22Rv1 (cell line): ENCODE data around the gene AGFG1.

Experiments used
- ZFX ChIP-seq: fragments of 450-650 bp; IDR thresholded peaks from 2 replicates; pipeline ENCODE4 v1.6.1; 2017; ENCODE audit warnings: antibody characterized with exemption, borderline replicate concordance
- TF ChIP-seq, protein P1 (sequence below): fragments of 450-650 bp; IDR thresholded peaks from 2 replicates; pipeline ENCODE4 v1.5.1; 2017; ENCODE audit warnings: mild to moderate bottlenecking

- TF ChIP-seq, protein P1, sequence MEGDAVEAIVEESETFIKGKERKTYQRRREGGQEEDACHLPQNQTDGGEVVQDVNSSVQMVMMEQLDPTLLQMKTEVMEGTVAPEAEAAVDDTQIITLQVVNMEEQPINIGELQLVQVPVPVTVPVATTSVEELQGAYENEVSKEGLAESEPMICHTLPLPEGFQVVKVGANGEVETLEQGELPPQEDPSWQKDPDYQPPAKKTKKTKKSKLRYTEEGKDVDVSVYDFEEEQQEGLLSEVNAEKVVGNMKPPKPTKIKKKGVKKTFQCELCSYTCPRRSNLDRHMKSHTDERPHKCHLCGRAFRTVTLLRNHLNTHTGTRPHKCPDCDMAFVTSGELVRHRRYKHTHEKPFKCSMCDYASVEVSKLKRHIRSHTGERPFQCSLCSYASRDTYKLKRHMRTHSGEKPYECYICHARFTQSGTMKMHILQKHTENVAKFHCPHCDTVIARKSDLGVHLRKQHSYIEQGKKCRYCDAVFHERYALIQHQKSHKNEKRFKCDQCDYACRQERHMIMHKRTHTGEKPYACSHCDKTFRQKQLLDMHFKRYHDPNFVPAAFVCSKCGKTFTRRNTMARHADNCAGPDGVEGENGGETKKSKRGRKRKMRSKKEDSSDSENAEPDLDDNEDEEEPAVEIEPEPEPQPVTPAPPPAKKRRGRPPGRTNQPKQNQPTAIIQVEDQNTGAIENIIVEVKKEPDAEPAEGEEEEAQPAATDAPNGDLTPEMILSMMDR: peak; percentile 97
- no peak for TF ChIP-seq ZFX
Measured at GRCh38 chr2:227471924-227472264, at the start of gene AGFG1.
